Measurements from ENCODE around the gene C12orf42.
A peak's percentile ranks its signal among the peaks of the same experiment; 100 is the strongest.
"Not testable (repeated sequence)": the region's sequence is repeated elsewhere in the genome, so short reads cannot be mapped to it uniquely, and the experiment has no call there.

C12orf42 gene

GRCh38 chr12:103494734-103495468, 867 bp downstream of the C12orf42 start:
- no peak for DNase-seq (ENCODE audit: low spot score)

- no peak for DNase-seq (ENCODE audit: low spot score)
Measured at GRCh38 chr12:103494051-103494733, 1.6 kb downstream of the C12orf42 start.

GRCh38 chr12:103493199-103493598, 2.6 kb downstream of the C12orf42 start:
- no peak for DNase-seq (ENCODE audit: low spot score)

GRCh38 chr12:103482365-103482764, 13.4 kb downstream of the C12orf42 start:
- no peak for DNase-seq (ENCODE audit: low spot score)

GRCh38 chr12:103475073-103475472, 20.7 kb downstream of the C12orf42 start:
- DNase-seq (ENCODE audit: low spot score): no peak

GRCh38 chr12:103470664-103471063, 25.1 kb downstream of the C12orf42 start:
- no peak for DNase-seq (ENCODE audit: low spot score)

- DNase-seq (ENCODE audit: low spot score): no peak
Measured at GRCh38 chr12:103469719-103470118, 26.0 kb downstream of the C12orf42 start.

- no peak for DNase-seq (ENCODE audit: low spot score)
Measured at GRCh38 chr12:103468837-103469236, 26.9 kb downstream of the C12orf42 start.

GRCh38 chr12:103462675-103463074, 33.1 kb downstream of the C12orf42 start:
- no peak for DNase-seq (ENCODE audit: low spot score)

- DNase-seq (ENCODE audit: low spot score): no peak
Measured at GRCh38 chr12:103457471-103457870, 38.3 kb downstream of the C12orf42 start.

GRCh38 chr12:103456006-103456405, 39.8 kb downstream of the C12orf42 start:
- no peak for DNase-seq (ENCODE audit: low spot score)

GRCh38 chr12:103455020-103455763, 40.6 kb downstream of the C12orf42 start:
- DNase-seq (ENCODE audit: low spot score): no peak

- DNase-seq (ENCODE audit: low spot score): no peak
Measured at GRCh38 chr12:103444983-103445382, 50.8 kb downstream of the C12orf42 start.

- peak; percentile 55 for DNase-seq (ENCODE audit: low spot score)
Measured at GRCh38 chr12:103442822-103443221, 52.9 kb downstream of the C12orf42 start.

- DNase-seq (ENCODE audit: low spot score): no peak
Measured at GRCh38 chr12:103442182-103442555, 53.6 kb downstream of the C12orf42 start.

GRCh38 chr12:103441437-103442181, 54.2 kb downstream of the C12orf42 start:
- DNase-seq (ENCODE audit: low spot score): peak; percentile 69

- DNase-seq (ENCODE audit: low spot score): not testable (repeated sequence)
Measured at GRCh38 chr12:103434165-103435105, 61.3 kb downstream of the C12orf42 start.

GRCh38 chr12:103431950-103432349, 63.8 kb downstream of the C12orf42 start:
- no peak for DNase-seq (ENCODE audit: low spot score)

GRCh38 chr12:103431387-103431786, 64.4 kb downstream of the C12orf42 start:
- DNase-seq (ENCODE audit: low spot score): no peak

GRCh38 chr12:103425674-103426073, 70.1 kb downstream of the C12orf42 start:
- not testable (repeated sequence) for DNase-seq (ENCODE audit: low spot score)
